HG02678 (cell line): ENCODE measurements around the gene PPP6R2.
"Not testable (repeated sequence)": the region's sequence is repeated elsewhere in the genome, so short reads cannot be mapped to it uniquely, and the experiment has no call there.

Experiments used
- ATAC-seq: cut with Tn5 transposase; IDR thresholded peaks from one replicate; pipeline ENCODE4 v1.9.1; 2021; ENCODE audit warnings: mild to moderate bottlenecking, moderate library complexity; ENCODE audit not compliant: unreplicated experiment

The PPP6R2 gene

DNA sequence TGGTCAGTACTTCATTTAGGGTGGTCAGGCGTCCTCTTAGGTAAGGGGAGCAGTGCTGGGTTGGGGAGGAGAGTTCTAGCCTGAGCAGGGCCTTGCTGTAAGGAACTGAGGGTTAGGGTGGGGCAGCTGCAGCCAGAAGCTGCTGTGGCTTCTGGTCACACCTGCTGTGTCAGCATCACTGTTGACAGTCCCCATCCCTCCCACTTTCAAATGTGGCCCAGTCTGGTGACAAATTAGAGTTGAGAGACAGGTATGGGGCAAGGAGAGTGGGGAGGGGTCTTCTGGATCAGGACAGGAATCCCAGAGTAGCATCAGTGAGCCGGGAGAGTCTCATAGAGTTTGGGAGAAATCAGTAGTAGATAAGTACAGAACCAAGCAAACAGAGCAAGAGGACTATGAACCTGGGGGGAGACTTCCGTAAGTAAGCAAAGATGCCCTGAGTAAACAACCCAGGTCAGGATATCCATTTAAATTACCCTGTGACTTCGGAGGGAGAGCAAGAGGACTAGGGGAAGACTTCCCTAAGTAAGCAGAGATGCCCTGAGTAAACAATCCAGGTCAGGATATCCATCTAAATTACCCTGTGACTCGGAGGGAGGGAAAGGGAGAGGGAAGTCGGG is 53.7 kb downstream of the PPP6R2 start:
- no peak for ATAC-seq

GRCh38 chr22:50397371-50398060 is 54.4 kb downstream of the PPP6R2 start:
- not testable (repeated sequence) for ATAC-seq

- ATAC-seq = no peak
Observed at GRCh38 chr22:50398831-50399648, 55.9 kb downstream of the PPP6R2 start.

GRCh38 chr22:50399751-50400331 is 56.7 kb downstream of the PPP6R2 start:
- ATAC-seq = no peak

DNA sequence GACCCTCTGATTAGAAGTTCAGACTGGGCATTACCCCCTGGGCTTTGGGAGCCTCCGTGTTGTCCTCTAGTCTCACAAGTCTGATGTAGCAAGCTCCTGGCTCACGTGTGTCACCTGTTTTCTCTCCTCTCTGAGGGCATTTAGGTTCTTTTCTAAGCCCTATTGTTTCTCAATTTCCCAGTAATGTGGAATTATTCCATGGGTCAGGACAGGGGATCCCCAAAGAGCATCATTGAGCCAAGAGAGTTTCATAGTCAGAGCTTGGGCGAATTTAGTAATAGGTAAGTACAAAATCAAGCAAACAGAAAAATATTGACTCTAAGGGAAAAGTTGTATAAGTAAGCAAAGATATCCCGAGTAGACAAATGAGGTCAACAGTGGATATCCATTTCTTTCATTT is 57.3 kb downstream of the PPP6R2 start:
- no peak for ATAC-seq

DNA sequence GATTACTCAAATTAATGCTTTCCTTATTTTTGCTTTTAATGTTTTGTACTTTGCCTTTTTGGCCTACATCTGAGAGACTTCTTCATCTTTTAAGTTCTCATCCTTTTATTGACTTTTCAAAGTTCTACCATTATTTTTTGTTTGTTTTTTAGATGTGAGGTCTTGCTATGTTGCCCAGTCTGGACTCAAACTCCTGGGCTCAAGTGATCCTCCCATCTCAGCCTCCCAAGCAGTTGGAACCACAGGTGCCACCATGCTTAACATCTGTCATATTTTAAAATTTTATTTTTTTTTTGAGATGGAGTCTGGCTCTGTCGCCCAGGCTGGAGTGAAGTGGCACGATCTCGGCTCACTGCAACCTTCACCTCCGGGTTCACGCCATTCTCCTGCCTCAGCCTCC is 57.8 kb downstream of the PPP6R2 start:
- no peak for ATAC-seq

DNA sequence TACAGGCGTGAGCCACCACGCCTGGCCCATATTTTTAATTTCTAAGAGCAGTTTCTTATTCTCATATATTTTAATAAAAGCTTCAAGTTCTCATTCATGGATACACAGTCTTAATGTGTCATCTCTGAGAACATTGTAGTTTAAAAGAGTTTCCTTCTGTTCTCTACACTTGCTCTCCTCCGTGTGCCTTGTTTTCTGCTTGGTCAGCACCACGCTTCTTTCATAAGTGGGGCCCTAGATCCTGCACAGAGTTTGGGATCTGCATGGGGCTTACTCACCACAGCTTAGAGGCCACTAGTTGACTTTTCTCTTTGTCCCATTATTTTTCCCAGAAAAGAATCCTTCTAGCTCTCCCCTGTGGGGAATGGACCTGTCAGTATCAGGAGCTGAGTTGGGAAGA is 58.8 kb downstream of the PPP6R2 start:
- no peak for ATAC-seq

- ATAC-seq = no peak
Observed at GRCh38 chr22:50403701-50404101, 60.6 kb downstream of the PPP6R2 start.

- no peak for ATAC-seq
Observed at GRCh38 chr22:50406416-50407170, 63.5 kb downstream of the PPP6R2 start.

GRCh38 chr22:50408311-50408710 is 65.2 kb downstream of the PPP6R2 start:
- no peak for ATAC-seq

GRCh38 chr22:50408954-50409353 is 65.8 kb downstream of the PPP6R2 start:
- not testable (repeated sequence) for ATAC-seq

GRCh38 chr22:50414476-50415248 is 71.5 kb downstream of the PPP6R2 start:
- ATAC-seq = no peak

DNA sequence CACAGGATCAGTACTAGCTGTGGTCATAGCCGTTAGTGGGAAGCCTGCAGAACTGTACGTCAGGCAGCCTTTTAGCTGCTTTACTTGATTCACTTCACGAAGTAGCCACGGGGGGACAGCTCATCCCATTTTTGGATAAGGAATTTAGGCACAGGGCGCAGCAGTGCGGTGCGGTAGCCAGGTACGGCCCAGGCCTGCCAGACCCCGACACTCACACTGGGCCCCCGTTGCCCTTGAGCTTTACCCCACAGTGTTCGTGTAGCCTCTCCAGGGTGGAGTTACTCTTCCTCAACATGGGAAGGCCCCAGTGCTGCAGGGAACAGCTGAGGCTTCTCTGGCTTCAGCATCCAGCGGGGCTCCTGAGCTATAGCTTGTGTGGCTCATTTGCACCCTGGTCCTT is 72.3 kb downstream of the PPP6R2 start:
- ATAC-seq = no peak

- no peak for ATAC-seq
Observed at GRCh38 chr22:50416996-50417395, 73.9 kb downstream of the PPP6R2 start.

DNA sequence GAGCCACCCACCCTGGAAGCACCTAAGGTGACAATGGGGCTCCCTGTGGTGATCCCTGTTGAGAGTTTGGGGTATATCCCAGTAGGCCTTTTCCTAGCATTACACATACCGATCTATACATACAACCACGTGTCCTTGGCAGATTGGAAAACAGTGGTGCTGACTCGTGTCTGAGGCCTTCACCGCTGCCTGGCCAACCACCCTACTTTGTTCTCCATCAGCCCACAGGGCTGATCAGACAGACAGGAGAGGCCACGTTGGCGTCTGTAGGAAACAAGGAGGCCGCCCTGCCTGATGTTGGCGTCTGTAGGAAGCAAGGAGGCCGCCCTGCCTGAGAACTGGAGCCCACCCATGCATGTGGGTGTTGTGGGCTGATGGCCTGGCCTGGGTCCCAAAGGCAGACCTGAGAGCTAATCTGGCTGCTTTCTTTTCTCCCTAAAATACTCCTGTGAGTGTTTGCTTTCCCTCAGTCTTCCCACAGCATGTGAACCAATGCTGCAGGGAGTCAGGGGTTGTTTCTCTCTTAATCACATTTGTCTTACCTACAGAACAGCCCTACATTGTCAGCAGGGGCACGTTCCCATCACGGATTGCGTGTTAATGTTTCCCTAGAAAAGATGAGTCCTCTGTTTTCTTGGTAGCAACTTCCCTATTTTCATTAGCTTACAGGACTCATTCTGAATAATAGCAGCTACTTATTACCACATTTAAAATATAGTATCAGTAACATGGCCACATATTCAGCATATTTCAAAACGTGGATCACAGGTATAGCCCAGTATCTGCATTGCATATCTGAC is 74.5 kb downstream of the PPP6R2 start:
- ATAC-seq = no peak

GRCh38 chr22:50418624-50419023 is 75.5 kb downstream of the PPP6R2 start:
- no peak for ATAC-seq

DNA sequence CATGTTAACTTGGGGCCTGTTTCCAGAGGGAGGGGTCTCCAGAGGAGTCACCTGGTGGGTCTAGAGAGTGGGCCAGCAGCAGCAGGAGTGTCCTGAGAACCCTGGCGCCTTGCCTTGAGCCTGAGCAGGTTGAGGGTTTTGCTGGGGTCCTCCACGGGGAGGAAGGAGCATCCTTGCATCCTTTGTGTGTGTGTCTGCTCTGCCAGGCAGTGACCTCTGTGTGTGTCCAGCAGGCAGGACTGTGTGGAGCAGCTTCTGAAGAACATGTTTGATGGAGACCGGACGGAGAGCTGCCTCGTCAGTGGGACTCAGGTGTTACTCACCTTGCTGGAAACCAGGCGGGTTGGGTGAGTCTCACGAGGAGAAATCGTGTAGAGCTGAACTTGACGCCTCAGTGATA is 76.0 kb downstream of the PPP6R2 start:
- no peak for ATAC-seq

GRCh38 chr22:50420015-50420414 is 76.9 kb downstream of the PPP6R2 start:
- no peak for ATAC-seq

DNA sequence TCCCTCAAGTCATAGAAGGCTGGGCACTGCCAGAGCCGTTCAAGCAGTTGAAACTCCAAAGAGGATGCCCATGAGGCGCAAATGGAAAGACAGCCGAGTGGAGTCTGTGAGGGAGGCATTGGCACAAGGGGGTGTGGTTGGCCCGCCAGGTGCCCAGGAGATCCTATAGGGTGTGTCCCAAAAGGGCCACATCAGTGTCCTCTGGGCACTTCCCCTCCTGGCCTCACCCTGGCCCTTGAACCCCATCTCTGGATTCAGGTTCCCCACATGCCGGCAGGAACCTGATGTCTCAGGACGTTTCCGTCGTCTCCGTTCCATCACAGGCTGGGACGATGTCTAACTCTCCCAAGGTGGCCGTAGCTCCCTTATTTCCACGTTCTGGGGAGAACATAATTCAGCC is 77.5 kb downstream of the PPP6R2 start:
- ATAC-seq = no peak
